GM19468 (cell line): ENCODE measurements around the gene POU6F2.

Experiments used
- ATAC-seq: cut with Tn5 transposase; IDR thresholded peaks from one replicate; pipeline ENCODE4 v1.9.1; 2021; ENCODE audit warnings: mild to moderate bottlenecking, moderate library complexity, moderate number of reproducible peaks; ENCODE audit not compliant: unreplicated experiment; ENCODE audit errors: extremely low read depth

POU6F2 gene

DNA sequence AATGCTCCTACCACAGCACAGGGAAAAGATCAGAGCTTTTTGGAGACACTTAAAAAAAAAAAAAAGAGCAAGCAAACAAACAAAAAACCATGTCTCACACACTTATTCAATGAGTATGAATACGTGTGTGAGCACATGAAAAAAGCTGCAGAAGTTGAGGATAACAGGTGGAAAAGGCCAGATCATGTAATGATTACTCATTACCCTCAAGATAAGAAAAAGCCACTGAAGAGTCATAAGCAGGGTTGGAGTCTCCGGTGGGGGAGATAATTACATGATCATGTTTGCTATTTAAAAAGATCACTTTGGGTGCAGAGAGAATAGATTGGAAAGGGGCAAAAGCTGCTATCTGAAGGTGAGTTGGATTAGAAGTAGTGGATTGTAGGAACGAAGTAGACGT is 77.0 kb downstream of the POU6F2 start:
- ATAC-seq, result no peak

DNA sequence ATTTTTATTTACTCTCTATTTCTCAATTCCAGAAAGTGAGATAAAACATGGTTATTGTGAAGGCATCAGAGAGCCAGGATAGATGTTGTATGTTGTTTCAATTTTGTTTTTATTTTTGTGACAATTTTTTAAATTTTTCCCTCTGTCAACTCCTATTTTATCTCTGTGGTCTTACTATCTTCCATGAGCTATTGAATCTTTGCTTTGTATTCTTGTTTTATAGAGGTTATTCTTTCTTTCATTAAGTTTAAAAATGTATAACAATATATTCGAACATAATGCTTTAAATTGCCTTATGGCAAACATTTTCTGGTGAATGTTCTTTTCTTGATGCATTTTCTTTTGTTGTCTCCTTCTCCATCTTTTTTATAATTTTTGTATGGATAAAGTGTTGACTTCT is 78.4 kb downstream of the POU6F2 start:
- ATAC-seq, result no peak

DNA sequence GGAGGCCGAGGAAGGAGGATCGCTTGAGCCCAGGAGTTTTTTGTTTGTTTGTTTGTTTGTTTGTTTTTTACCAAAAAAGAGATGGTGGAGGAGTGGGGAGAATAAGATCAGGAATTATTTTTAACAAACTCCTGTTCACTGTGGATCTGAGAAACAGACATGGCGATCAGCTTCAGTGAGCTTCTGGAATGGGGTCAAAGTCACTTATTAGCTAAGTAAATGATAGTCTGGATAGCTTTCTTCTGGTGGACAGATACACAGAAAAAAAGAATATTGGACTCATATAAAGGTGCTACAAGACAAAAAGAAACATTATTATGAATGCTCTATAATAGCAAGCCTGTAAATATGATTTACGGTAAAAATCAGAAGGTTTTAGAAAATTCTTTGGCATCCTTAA is 85.1 kb downstream of the POU6F2 start:
- ATAC-seq, result no peak

DNA sequence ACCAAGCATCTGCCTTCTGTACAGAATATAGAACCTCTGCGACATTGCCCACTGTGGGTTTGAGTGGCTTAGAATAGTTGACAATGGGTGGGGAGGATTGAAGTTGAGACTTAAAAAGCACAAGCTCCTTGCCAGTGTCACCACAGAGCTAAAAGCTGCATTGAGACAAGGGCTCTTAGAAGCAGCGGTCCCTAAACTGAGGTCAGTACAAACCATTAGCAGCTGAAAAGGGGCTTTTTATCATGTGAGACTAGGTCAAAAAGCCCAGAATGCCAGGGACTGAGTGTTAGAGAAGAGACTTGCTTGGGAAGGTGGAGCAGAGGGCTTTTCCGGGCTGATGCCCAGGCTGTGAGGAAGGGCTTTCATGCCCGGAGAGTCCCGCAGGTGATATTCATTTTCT is 91.3 kb downstream of the POU6F2 start:
- ATAC-seq, result no peak

DNA sequence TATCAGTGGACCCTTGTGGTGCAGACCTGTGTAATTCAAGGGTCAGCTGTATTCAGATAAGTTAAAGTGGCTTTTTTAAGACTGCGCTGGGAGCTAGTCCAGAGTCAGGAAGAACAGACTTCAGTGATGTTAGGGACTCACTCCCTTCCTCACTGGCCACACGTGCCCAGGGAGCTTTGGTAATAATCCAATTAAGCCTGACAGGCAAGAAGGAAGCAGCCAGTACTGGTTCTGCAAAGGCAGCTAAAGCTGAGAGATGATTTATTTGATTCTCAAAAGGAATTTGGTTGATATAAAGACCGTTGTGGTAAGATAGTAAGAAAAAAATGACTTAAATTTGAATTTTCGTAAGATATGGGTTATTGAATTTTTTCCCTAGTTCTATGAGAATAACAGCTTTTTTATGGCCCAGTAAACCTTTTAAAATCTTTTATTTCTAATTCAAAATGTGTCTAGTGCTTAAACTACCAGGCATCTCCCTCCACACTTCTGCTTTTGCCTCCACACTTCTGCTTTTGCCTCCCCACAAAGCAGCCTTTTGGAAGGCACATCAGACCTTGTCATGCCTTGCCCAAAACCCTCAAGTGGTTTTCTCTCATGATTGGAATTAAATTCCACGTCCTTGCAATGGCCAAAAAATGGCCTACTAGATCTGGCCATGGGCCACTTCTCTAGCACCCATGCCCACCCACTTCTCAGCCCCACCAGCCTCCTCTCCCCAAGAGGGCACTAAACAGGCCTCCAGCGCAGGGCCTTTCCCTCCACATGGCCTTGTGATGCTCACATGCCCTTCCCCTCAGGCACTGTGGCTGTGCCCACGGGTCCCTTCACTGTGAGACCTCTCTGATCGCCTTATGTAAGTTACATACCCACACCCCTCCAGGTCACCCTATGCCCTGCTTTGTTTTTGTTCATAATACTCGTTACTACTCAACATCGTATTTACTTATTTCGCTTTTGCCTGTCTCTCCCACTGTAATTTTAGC is 92.5 kb downstream of the POU6F2 start:
- ATAC-seq, result no peak

DNA sequence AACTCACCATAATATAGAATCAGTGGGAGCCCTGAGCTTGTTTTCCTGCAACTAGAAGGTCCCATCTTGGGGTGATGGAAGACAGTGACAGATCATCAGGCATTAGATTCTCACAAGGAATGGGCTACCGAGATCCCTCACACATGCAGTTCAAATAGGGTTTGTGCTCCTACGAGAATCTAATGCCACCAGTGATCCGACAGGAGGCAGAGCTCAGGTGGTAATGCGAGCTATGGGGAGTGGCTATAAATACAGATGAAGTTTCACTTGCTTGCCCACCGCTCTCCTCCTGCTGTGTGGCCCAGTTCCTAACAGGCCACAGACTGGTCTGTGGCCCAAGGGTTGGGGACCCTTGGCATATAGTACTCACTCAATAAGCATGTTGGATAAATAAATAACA is 93.4 kb downstream of the POU6F2 start:
- no peak for ATAC-seq

DNA sequence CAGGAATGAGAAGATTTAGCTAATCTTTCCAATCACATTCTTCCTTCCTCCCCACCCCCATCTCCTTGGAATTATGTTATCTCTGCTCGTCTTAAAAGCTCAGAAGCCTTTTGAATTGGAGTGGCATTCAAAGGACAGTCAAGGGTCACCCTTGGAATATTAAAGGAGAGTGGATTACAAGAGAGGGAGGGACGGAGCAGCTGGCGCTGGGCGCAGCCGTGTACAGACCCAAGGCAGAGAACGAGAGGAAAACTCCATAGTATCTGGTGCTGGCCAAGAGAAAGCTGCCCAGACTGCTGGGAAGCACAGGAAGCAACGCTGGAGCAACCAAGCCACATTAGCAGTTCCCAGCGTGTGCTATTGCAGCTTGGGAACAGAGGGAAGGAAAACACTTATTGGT is 95.7 kb downstream of the POU6F2 start:
- ATAC-seq, result no peak

DNA sequence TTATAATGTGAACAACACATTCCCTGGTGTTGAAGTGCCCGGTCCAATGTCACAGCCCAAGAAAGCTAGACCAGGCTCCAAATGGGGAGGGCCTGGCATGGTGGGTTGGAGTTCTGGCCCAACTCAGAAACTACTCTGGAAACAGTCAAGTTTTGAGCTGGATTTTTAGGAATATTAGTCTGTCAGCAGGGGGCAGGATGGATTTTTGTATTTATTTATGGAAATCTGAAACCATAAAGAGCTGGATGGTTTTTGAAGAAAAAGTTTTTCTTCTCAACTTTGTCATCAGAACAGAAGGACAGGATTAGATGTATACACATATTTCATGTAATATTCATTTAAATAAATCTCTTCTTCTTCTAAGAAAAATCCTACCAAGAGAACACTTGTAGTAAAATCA is 97.5 kb downstream of the POU6F2 start:
- no peak for ATAC-seq

DNA sequence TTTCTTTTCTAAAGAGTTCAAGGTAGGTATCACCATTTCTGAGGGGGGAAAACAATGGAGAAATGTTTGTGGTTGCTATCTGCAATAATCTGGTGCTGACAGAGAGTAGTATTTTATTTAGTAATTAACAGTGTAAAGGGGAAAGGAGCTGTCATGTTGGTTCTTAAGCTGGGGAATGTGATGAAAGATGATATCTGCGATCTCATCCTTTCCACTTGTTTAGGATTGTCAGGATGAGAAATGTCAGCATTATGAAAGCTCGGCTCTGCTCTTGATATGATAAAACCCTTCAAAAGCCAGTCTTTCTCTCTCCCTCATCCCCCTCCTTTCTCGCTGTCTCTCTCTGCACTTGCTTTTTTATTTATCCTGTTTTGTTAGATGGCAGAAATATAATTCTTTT is 106.1 kb downstream of the POU6F2 start:
- ATAC-seq, result no peak

DNA sequence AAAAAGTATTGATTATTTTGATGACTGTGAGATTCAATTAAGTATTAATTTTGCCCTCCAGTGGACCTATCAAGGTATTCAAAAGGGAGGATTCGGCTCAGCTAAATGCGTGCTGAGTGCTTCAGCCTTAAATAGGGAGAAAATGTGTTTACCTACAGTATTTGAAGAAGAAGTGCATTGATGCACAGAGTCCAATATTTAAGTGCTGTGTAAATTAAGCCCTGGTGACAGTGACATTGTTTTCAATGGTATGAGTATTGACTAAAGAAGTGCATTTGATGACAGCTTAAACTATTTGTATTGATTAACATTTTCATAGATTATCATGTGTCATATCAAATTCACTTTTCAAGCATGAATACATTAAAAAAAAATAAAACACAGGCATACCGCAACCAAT is 106.6 kb downstream of the POU6F2 start:
- no peak for ATAC-seq

DNA sequence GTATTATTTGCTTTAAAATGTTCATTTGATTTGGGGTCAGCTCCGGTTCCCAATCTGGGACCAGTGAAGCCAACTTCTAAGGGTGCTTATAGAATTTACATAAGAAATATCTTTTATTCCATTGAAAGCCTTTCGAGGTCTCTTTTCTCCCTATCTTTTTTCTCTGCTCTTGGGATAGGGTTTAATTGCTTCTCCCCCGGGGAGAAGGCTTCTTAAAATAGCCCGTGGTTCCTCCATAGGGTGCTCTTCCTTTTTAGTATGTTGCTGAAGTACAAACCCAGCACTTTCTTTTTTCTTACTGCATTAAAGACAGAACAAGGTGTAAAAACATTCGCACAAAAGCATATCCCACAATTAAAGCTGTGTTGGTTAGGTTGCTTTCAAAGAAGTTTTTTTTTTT is 107.5 kb downstream of the POU6F2 start:
- ATAC-seq, result no peak

DNA sequence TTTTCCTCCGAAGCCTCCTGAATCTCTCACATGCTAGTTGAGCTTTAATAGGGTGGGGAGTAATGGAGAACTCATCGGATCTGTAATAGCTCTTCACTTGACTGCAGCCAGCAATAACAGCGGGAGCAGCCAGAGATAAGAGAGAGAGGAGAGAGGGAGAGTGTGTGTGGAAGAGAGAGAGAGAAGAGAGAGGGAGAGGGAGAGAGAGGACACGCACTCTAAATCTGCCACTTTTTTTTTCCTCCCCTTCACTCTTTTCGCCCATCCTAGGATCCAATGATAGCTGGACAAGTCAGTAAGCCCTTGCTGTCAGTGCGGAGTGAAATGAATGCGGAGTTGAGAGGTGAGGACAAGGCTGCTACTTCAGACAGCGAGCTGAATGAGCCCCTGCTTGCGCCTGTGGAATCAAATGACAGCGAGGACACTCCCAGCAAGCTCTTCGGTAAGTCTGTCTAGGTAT is 107.9 kb downstream of the POU6F2 start:
- ATAC-seq, result no peak

DNA sequence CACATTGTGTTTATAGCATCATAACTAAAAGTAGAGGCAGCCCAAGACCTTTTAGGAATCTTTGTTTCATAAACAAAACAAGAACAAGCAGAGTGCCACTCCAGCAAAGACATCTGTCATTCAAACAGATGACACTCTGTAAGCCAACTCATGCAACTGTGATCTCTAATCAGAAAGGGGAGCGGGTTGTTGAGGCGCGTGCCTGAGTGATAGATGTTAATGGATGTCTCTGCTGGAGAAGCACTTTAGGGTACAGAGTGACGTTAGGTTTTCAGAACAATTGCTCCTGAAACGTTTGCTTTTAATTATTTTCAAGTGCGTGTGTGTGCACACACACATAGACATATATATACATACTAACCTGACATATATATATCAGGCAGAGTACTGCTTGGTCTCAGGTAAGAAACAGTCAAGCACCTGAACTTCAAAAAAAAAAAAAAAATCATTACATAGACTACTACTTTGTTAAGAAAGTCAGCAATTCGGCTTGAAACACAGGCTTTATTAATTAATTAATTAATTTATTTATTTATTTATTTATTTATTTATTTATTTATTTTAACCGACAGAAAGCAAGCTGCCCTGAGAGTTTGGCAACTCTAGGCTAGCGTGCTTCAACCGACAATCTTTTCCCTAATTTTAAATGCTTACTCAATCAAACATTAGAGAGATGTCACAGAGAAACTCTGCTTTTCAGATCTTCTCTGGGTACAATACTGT is 109.1 kb downstream of the POU6F2 start:
- no peak for ATAC-seq

DNA sequence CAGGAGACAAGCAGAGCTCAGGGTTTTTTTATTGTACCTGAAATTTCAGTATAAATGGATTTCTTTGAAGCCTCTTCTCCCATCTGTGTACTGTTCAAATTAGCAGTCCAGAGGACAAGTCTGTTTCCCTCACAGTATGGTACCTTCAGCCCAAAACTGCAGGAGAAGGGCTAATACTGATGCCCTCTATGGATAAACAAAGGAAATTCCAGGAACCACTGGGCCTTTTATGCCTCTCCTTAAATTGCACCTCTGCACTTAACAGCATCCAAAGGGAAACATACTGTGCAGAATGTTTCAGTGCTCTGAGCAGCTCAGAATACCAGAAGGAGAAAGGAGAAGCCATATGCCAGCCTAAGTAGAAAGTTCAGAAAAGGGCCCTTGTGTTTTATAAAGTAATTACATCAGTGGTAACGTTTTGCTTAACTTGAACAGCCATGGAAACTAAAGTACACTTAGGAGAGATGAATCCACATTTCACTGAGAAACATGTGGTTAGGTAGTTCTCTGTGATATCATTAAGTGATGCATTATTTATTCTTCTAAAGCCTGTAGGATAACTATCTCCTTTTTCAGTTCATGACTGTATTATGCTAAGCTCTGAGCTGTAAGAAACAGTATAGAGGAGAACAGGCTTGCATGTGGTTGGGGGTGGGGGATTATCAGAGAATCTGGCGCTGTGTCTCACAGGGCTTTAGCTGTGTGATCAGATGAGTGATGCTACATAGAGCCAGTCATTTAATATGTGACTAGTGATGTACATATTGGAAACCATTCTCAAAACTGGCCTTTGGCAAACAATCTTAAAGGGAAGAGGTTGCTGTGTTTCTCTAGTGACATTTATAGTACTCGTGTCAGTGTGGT is 111.3 kb downstream of the POU6F2 start:
- no peak for ATAC-seq

DNA sequence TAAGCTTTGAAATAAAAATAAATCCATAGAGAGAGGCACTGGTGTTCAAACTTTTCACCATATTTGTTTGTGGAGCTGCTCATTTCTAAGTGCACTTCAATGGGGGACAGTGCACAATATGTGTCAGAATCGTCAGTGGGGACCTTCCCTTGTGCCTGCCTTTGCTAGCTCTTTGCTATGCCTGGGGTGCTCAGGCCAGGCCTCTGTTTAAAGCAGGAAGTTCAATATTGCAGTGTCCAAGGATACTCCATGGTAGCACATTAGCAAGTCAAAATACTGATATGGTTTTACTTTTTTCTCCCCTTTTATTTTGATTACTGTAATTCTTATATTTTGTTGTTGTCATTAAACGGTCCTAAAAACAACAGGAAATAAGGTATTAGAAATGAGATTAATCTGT is 113.4 kb downstream of the POU6F2 start:
- no peak for ATAC-seq

DNA sequence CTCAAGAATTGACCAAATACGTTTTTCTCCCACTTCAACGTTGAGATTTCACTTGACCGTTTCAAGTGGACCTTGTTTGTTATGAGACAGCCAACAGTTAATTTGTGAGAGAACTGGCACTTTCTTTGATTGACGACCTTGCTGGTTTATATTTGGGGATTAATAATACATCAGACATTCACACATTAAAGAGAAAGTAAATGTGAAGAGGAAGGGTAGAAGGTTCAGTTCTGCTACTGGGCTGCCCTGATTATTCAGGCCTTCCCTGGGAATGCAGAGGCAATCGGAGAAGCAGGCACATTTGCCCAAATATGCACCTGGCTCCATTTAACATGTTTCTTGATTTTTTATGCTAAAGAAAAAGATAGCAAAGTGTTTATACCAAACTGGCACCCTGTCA is 114.1 kb downstream of the POU6F2 start:
- no peak for ATAC-seq

DNA sequence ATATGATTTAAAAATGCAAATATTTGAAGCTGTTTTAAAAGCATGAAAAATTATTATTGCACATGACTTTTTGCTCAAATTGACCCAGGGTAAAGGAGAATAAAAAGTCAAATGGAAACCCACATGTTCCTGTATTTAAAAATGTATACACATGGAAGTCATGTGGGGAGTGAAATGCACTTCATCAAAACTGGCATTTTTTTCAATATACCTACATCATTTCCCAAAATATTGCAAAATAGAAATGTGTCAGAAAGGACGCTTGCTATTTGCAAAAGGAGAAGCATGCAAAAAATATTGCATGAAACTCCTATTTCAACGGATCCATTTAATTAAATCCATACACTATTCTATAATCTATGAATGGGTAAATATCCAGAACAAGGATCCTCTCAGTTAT is 117.0 kb downstream of the POU6F2 start:
- no peak for ATAC-seq

DNA sequence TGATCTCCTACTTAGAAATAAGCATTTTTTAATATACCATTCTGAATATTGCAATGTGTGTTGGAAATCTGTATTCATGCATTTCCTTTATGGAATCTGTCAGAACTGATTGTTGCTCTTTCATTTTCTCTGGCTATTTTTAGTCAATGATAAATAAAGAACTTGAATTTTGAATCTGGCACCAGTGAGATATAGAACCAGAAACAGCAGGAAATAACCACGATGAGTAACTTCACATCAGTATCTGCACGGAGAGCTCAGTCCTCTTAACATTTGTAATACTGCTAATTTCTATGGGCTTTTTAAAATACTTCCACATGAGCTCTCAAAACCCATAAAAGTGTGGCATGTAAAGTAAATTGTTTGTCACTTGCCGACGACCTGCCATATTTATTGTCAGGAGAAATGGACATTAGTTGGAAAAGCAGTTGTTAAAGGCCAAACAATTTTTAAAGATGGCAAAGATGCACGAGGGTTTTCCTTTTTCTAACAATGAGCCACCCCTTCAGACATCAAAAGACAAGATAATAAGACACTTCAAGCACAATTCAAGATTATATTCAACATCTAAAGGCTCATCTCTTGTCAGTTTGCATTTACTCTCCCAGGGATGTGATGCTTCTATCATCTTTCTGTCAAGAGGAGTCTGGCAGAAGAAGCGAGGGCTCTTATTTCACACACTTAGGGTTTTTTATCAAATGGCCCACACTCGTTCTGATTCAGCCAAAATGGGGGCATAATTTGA is 118.3 kb downstream of the POU6F2 start:
- ATAC-seq, result no peak

DNA sequence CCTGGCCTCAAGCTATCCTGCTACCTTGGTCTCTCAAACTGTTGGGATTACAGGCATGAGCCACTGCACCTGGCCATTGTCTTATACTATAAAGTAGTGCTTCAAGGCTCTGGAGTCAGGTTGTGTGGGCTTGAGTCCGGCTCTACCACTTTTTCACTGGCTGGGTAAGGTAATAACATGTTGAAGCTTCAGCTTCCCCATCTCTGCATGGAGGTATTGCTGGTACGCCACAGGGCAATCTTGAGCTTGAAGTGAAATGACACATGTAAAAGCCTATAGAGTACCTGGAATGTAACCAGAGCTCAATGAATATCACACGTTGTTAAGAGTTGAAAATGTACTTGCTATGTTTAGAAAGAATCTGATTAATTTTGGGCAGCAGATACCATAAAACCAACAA is 120.8 kb downstream of the POU6F2 start:
- no peak for ATAC-seq

DNA sequence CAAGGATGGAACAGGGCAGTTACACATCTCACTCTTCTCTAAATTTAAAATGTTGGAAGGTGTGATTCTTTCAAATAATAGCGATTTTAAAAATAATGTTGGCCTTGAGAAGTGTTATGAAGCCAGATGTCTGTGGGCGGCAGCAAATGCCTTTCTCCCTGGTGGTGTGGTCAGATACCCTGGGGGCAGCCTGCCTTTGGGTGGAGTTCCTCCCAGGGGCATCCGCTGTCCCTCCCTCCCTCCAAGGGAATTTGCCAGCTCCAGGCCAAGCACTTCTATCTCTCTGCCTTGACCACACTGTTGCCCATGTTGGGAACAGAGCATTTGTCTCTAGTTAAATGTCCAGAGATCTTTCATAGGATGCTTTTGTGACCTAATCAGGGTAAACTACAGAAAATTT is 121.4 kb downstream of the POU6F2 start:
- no peak for ATAC-seq
